Measurements from ENCODE around the gene UBE4A.
A peak's percentile ranks its signal among the peaks of the same experiment; 100 is the strongest.

Gene UBE4A

DNA sequence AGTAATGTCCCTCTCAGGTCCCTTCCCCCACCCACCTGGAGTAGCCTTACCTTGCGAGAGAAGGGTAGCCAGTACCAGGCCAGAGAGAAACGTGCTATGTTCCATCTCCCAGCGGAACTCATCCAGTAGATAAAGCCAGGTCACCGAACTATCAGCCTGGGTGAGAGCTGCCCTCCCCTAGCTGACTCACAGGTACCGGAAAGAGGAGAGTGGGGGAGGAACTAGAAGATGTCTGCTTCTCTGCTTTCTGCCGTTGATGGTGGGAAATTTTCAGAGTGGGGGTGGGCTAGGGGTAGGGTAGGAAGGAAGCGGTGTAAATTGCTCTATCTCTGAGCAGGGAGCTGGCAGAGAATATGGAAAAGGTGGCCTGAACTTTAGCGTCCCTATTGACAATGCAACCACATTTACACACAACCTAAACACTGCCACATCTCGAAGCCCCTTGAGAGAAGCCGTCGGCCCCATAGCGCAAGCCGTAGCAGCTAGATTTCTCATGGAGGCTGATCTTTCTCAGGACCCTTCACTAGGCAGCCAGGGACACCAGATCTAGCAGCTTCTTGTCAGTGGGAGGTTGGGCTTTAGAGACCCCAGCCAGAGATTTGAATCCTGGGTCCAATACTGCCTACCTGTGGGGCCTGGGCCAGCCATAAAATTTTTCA is 16.8 kb upstream of the UBE4A start, which contains the start of gene CD3D:
Gene CD3D, minus strand, starts transcription at position 203 of the 659 bp plus-strand sequence. Its CDS starts 98 bp downstream, at position 105.
- no peak for DNase-seq

DNA sequence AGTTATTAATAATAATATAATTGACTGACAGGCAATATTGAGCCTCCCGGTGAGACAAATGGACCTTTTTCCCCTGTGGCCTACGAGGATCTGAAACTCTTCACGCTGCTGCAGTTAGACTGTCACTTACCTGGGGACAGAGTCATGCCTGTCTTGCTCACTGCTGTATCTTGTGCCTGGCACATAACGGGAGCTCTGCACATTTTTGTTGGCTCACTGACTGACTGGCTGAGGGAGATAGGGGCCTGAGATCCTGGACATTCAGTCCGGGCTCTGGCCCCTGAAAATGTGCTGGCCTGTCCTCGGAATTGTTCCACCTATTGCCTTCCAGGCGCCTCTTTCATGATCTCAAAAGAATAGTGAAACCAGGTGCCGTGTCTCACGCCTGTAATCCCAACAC is 16.2 kb upstream of the UBE4A start:
- DNase-seq = no peak

DNA sequence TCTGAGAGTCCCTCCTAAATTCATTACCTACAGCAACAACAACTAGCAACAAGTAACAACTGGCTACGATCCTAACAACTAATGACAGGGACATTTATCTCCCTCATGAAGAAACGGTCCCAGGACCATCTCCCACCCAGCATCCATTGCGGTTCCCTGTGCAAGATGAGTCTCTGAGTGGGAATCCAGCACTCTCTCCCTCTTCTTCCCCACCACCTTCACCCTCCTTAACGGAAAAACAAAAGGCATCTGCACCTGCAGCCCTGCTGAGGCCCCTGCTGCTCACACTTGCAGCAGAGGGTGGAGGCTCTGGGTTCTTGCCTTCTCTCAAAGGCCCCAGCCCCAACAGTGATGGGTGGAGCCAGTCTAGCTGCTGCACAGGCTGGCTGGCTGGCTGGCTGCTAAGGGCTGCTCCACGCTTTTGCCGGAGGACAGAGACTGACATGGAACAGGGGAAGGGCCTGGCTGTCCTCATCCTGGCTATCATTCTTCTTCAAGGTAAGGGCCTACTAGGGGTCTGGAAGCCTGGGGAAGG is 15.4 kb upstream of the UBE4A start, which contains the start of gene CD3G:
Gene CD3G, plus strand, starts transcription at position 364 of the 535 bp plus-strand sequence. Its CDS starts 80 bp downstream, at position 444.
- no peak for DNase-seq

DNA sequence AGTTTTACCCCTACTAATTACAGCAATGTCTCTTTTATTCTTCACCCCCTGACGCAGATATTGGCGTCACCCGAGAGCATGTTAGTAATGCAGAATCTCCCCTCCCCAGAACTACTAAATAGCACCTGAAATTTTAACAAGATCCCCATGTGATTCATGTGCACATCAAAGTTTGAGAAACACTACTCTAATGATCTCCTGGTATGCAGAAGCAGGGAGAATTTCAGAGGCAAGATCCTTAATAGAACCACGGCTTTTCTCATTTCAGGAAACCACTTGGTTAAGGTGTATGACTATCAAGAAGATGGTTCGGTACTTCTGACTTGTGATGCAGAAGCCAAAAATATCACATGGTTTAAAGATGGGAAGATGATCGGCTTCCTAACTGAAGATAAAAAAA is 9.9 kb upstream of the UBE4A start:
- no peak for DNase-seq

DNA sequence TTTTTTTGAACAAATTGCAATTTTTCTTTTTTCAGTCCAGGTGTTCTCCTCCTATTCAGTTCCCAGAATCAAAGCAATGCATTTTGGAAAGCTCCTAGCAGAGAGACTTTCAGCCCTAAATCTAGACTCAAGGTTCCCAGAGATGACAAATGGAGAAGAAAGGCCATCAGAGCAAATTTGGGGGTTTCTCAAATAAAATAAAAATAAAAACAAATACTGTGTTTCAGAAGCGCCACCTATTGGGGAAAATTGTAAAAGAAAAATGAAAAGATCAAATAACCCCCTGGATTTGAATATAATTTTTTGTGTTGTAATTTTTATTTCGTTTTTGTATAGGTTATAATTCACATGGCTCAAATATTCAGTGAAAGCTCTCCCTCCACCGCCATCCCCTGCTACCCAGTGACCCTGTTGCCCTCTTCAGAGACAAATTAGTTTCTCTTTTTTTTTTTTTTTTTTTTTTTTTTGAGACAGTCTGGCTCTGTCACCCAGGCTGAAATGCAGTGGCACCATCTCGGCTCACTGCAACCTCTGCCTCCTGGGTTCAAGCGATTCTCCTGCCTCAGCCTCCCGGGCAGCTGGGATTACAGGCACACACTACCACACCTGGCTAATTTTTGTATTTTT is 6.2 kb upstream of the UBE4A start:
- peak; percentile 6 for DNase-seq

DNA sequence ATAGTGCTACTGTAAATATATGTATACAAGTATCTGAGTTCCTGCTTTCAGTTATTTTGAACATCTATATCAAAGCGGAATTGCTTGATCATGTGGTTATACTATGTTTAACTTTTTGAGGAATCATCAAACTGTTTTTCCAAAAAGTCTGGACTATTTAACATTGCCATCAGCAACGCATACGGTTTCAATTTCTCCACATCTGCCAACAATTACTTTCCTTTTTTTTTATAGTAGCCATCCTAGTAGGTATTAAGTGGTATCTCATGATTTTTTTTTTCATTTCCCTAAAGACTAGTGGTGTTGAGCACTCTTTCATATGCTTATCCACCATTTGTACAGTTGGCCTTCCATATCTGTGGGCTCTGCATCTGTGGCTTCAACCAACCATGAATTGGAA is 1.3 kb upstream of the UBE4A start:
- DNase-seq = no peak

DNA sequence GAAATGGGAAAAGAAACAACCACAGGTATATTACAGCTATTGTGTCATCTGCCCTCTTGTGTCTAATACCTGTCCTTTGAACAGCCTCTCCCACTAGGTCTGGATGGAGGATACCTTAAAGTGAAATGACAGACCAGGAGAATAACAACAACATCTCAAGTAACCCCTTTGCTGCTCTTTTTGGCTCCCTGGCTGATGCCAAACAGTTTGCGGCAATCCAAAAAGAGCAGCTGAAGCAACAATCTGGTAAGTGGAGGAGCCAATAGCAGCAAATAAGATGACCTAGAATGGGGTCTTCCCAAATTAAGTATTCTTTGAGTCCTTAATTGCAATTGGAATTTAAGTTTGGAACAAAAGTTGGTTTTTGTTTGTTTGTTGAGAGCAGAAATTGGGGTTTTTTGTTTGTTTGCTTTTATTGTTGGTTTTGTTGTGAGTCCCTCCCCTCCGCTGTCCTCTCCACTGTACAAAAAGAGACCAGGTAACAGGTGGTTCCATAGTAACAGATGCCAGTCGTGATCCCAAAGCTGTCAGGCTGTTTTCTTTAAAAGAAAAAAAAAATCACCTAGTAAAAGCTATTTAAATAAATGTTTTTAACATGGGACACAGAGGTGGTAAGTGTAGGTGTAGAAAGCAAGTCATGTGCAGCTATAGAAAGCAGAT is 5.7 kb downstream of the UBE4A start:
- DNase-seq = no peak

DNA sequence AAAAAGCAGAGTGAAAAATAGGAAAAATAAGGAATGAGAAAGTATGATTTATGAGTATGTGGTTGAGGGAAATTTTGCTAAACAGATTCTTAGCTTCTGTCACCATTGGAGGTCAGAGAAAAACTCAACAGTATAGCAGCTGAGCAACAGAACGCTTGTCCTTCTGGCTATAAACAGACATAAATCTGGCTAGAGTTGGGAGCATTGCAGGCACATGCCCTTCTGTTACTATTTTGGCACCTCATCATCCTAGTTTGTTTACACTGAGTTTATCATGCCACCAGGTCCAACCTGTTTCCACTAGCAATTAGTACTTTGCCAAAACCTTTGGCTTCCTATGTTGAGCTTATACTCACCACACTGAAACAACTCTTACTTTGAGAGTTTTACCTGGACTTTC is 6.9 kb downstream of the UBE4A start:
- DNase-seq = no peak

DNA sequence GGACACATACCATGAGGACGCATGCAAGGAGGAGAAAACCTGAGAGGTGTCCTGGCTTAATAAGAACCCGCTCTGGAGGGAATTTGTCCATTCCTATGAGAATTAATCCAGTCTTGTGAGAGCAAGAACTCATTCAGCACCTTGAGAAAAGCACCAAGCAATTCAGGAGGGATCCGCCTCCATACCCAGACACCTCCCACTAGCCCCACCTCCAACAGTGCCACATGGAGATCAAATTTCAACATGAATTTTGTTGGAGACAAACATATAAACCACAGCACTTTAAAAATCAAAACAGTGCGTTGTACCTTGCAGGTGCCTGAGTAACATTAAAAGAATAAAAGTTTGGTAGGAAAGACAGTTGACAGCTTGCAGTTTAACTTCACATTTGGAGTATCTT is 11.4 kb downstream of the UBE4A start:
- no peak for DNase-seq

DNA sequence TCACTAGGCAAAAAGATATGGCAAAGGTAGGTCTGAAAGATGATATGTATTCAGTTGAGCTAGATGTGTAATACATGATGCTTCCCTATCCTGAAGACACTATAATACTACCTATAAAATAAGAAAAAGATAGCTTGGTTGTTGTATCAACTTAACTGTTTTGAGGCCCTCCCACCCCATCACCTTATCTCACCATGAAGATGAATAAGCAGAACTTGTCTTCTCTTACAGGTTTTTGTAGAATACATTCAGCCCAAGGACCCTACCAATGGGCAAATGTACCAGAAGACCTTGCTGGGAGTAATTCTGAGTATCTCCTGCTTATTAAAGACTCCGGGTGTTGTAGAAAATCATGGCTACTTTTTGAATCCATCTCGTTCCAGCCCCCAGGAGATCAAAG is 13.9 kb downstream of the UBE4A start:
- no peak for DNase-seq

DNA sequence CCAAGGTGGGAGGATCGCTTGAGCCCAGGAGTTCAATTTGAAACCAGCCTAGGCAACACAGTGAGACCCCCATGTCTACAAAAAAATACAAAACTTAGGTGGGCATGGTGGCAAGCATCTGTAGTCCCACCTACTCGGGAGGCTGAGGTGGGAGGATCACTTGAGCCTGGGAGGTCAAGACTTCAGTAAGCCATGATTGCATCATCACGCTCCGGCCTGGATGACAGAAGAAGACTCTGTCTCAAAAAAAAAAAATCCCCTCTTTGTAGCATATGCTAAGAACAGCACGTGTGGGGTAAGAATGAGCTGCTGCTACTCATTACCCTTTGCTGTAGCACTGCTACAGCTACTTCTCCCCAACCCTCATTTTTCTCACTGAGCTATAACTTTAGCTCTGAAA is 14.5 kb downstream of the UBE4A start:
- DNase-seq = no peak

DNA sequence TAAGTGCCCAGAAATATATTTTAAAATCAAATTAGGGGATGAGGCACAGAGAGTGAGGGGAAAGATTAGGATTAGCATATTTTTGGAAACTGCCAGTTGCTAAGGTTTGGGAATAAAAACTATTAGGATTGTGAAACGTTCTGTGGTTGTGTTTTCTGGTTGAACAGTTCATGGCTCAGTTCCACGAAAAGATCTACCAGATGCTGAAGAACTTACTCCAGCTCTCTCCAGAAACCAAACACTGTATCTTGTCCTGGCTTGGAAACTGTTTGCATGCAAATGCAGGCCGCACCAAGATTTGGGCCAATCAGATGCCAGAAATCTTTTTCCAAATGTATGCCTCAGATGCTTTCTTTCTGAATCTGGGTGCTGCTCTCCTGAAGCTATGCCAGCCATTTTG is 15.3 kb downstream of the UBE4A start:
- DNase-seq = no peak

DNA sequence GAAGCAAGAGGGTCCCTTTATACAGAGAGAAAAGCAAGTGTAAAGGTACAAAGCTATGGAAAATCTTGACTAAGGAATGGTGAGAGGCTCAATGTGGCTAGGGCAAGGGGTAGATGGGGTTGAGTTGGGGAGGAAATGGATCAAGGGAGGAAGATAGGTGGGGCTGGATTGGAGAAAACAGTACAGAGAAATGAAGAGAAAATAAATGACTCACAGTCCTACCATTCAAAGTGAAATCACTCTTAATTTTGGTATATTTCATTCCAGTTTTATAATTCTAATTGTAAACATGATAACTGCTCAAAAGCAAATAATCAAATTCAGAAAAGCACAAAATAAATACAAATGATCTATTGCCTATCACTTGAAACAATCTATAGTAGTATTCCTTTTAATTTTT is 16.6 kb downstream of the UBE4A start:
- no peak for DNase-seq

DNA sequence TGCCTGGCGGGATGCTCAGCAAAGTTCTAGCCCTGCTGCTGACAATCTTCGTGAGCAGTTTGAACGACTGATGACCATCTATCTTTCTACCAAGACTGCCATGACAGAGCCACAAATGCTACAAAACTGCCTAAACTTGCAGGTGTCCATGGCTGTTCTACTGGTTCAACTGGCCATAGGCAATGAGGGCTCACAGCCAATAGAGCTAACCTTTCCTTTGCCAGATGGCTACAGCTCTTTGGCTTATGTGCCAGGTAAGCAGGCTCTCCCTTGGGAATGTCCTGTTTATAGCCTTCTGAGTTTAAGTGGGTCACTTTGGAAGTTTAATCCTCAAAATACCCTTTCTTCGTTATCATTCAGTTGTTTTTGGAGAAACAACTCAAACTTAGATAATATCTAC is 20.1 kb downstream of the UBE4A start:
- DNase-seq = no peak

DNA sequence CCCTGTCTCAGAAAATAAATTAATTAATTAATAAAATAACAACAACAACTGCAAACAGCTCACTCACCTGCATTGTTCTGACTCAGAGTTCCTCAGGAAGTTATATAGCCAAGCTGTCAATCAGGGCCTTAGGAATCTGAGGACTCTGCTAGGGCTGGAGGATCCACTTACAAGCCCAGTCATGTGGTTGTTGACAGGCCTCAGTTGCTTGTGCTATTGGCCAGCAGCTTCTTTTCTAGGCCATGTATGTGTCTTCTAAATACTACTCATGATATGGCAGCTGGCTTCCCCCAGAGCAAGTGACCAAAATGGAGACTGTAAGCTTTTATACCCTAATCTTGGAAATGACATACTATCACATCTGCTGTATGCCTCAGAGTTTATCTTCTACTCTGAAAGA is 21.2 kb downstream of the UBE4A start:
- no peak for DNase-seq

DNA sequence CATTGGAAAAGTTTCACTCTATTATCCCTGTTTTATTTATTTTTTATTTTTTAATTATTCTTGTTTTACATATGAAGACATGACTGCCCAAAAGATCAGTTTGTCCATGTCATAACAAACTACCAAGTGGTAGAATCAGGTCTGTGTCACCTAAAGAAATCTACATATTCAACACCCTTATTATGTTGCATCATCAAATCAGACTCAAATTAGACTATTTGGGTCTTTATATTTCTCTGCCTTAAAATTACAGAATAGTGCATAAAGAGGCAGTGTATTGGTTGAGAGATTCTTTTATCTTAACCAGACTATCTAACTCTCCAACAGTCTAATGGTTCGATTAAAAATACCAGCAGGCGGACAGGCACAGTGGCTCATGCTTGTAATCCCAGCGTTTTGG is 23.6 kb downstream of the UBE4A start:
- DNase-seq = no peak

DNA sequence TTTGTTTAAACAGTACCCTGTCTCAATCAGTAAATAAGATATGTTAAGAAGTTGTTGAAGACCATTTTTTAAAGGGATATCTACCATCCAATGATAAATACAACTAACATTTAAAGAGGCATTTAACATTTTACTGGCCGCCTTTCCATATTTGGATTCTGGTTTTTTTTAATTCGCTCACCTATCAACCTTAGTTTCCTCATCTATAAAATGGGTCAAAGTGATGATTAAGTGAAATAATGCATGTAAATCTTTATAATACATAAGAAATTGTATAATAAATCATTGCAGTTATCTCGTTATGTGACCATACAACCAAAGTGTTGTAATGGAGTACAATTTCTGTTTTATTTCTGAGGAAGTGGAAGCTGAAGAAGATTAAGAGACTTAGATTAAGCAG is 24.3 kb downstream of the UBE4A start:
- DNase-seq = no peak

DNA sequence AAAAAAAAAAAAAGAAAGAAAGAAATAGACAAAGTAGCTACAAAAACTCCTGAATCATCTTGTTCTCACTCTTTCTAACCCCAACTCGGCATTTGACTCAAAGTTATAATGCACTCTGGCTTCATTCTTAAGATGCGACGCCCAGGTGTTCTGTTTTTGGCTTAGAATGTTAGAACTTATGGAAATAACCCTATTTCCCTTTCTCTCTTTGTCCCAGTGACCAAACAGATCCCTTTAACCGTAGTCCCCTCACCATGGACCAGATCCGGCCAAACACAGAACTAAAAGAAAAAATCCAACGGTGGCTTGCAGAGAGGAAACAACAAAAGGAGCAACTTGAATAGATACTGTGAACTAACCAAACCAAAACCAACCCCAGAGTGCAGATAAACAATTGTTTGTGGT is 36.7 kb downstream of the UBE4A start:
- DNase-seq = no peak

DNA sequence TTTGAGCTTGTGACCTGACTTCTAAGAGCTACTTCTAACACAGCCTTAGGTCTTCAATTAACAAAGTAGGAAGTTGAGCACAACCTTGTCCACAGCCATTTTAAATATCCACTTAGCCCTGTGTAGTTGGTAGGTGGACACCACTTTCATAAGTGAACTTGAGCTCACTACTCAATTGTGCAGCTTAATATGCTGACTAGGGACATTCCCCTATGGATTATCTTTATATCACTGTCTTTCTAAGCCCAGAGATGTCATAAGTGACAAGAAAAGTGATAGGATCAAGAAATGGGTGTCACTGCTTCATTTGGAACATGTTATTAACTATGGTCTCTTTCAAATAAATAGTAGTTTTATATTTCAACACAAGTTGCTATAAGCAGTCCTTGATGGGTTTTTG is 38.0 kb downstream of the UBE4A start:
- no peak for DNase-seq

DNA sequence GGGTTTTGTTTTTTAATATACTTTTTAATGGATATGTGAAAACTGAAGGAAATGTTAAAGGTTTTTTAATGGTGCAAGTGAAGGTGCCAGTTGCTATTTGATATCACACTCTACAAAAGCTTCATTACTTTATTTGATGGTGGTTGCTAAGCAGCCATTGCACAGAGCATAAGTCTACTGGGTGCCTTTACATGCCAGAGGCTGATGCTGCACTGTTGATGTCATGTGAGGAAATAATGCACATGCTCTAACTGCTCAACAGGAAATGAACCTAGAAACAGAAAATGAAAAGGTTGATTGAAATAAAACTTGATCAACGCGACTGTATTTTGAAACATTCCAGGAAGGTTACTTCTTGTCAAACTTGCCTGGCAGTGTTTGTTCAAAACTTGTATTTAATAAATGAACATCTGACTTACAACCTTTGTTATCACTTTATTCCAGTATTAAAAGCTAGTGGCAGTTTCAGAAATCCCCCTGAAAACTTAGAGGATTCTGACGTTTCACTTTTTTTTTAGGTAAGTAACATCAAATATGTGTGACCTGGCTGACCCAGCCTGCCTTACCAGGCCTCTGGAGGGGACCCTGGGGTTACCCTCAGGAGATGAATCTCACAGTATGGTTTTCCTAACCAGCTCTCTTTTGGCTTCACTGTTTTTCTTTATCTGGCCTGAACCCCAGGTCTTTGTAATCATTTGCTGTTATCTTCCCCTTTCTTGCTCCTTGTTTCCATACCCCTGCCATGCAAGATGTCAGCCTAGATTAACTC is 39.6 kb downstream of the UBE4A start:
- no peak for DNase-seq

DNA sequence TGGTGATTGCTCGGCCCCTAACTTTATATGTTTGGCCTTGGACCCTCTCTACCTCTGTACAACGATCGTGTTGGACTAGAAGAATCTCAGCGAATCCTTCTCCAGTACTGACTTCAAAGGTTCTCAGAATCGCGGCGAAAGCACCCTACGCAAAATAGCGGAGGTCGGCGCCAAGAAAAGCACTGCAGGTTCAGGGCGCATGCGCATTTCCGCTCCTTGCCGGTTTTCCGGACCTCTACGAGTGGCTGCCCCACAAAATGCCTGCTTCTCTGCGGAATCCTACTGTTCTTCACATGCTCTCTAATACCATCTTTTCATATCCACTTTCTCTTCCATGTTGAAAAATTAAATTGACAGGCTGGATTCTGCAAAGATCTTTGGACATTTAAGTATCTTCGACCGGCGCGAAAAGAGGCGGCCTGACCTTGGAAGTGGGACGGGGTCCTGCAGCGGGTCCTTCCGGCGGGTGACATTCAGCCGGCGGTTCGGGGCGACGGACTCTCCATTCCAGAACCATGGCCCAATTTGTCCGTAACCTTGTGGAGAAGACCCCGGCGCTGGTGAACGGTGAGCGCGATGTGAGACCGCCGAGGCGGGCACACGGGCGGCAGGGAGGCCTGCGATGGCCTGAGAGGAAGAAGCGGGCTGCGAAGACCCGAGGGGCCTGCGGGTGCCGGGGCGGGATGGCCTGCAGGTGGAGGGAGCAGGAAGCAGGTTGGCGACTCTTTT is 41.9 kb downstream of the UBE4A start, which contains the start of gene ATP5MG:
Gene ATP5MG, plus strand, starts transcription at position 456 of the 729 bp plus-strand sequence. Its CDS starts 60 bp downstream, at position 516.
- peak; percentile 91 for DNase-seq

DNA sequence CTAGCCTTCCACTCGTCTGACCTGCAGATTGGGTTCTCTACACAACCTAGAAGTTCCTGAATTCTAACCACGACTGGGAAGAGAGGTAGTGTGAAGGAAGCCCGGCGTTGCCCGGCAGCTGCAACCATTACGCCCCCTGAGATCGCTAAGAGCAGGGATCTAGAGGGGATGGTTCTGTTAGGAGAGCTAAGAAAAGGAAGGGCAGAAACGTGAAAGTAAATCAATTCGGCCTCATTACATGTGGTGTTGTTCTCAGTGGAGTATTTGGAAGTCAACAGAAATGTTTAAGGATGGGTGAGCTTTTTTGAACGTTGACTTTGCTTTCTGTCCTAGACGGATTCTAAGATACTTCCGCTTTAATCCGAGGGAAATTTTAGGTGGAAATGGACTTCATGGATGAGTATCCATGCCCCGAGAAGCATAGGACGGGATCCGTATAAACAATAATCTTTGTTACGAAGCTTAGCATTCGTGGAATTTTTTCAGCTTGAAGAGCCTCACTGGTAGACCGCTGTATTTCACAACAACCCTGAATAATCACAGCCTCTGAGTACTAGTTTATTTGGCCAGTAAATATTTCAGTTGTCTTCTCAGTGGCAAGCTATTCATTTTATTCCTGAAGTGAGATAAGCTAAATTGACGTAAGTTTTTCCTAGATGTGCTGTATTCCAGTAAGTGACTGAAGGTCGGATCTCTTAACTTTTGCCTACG is 42.6 kb downstream of the UBE4A start:
- DNase-seq = no peak
